Keratinocyte (primary cell): ENCODE measurements around the gene KCNJ3. TPM values are rescaled to one million over a fixed set of nuclear protein-coding genes. Genes with fewer than 3 reads are reported as not detected.

Experiments
- DNase-seq: peaks from one replicate; pipeline ENCODE4 v3.0.0-alpha.2; 2011; ENCODE audit warnings: low read depth, missing footprints, low spot score
- FAIRE-seq: peaks from 2 replicates; lab custom pipeline; 2011; peaks lifted over from hg19 to GRCh38; lab: Jason Lieb, UNC
- H2AFZ ChIP-seq: 2 replicates; pipeline ENCODE4 v1.6.0; 2012; ENCODE audit warnings: low read length, control low read depth, inconsistent platforms; ENCODE audit not compliant: control insufficient read depth
- H3K27ac ChIP-seq: 2 replicates; pipeline ENCODE4 v1.5.1; 2011; ENCODE audit warnings: low read length; ENCODE audit not compliant: control insufficient read depth, insufficient read depth
- H3K27me3 ChIP-seq: 3 replicates; pipeline ENCODE4 v1.6.0; 2011; ENCODE audit warnings: low read length; ENCODE audit not compliant: control insufficient read depth, insufficient read depth; ENCODE audit errors: extremely low read depth
- H3K36me3 ChIP-seq, 2 experiments: 2 replicates in 1 of 2; 3 replicates in 1 of 2; pipeline ENCODE4 v1.5.1; 2011; ENCODE audit warnings: low read length in 2 of 2, mild to moderate bottlenecking in 1 of 2; ENCODE audit not compliant: control insufficient read depth in 2 of 2, insufficient read depth in 2 of 2; ENCODE audit errors: extremely low read depth in 1 of 2
- H3K4me1 ChIP-seq: 3 replicates; pipeline ENCODE4 v1.5.1; 2011; ENCODE audit warnings: low read length; ENCODE audit not compliant: control insufficient read depth, insufficient read depth; ENCODE audit errors: extremely low read depth
- H3K4me2 ChIP-seq: 3 replicates; pipeline ENCODE4 v1.6.0; 2011; ENCODE audit warnings: low read depth, low read length; ENCODE audit not compliant: control insufficient read depth, insufficient read depth; ENCODE audit errors: extremely low read depth
- H3K4me3 ChIP-seq, 3 experiments: fragments of 200-600 bp in 1 of 3; sonication (generic) in 1 of 3; 2 replicates in 2 of 3; 3 replicates in 1 of 3; pipeline ENCODE4 v1.5.1; 2011 to 2016; ENCODE audit warnings: low read length in 3 of 3, mild to moderate bottlenecking in 3 of 3, control low read depth in 2 of 3, inconsistent platforms in 1 of 3, low read depth in 1 of 3, mixed read lengths in 1 of 3, mixed run types in 1 of 3, moderate library complexity in 1 of 3; ENCODE audit not compliant: control insufficient read depth in 2 of 3, insufficient read depth in 2 of 3; ENCODE audit errors: extremely low read depth in 1 of 3
- H3K79me2 ChIP-seq: 2 replicates; pipeline ENCODE4 v1.6.0; 2012; ENCODE audit warnings: low read length; ENCODE audit not compliant: control insufficient read depth, insufficient read depth
- H3K9ac ChIP-seq: 3 replicates; pipeline ENCODE4 v1.6.0; 2011; ENCODE audit warnings: low read length; ENCODE audit not compliant: control insufficient read depth, insufficient read depth; ENCODE audit errors: extremely low read depth
- H3K9me1 ChIP-seq: 3 replicates; pipeline ENCODE4 v1.6.0; 2011; ENCODE audit warnings: low read length; ENCODE audit not compliant: control insufficient read depth, insufficient read depth; ENCODE audit errors: extremely low read depth
- H3K9me3 ChIP-seq: 2 replicates; pipeline ENCODE4 v1.5.1; 2012; ENCODE audit warnings: low read depth, low read length; ENCODE audit not compliant: control insufficient read depth
- H4K20me1 ChIP-seq: 3 replicates; pipeline ENCODE4 v1.6.0; 2011; ENCODE audit warnings: low read length; ENCODE audit not compliant: control insufficient read depth, insufficient read depth; ENCODE audit errors: extremely low read depth
- EZH2 ChIP-seq: IDR thresholded peaks from one replicate; pipeline ENCODE4 v1.6.1; 2012; ENCODE audit warnings: inconsistent platforms, mild to moderate bottlenecking, low read length, moderate library complexity
- dilution Hi-C: fragments of 300-500 bp; cut with MboI; formaldehyde crosslinking; loops from one replicate; pipeline ENCODE4 v1.7.0; 2020; ENCODE audit warnings: low sequenced_read_pairs; ENCODE audit not compliant: extremely low pct_ligation_motif_present
- polyA plus RNA-seq, 5 experiments: library from polyadenylated mRNA; depleted of rRNA in 3 of 5; stranded (reverse) in 3 of 5; stranded (forward) in 1 of 5; unstranded in 1 of 5; fragments of >200 nt; gene quantifications; 1 replicate in 1 of 5; 2 replicates in 3 of 5; 3 replicates in 1 of 5; pipeline versions ENCODE4 v1.2.1 to v1.2.3, GENCODE V29; 2011 to 2012; ENCODE audit warnings: missing spikeins in 2 of 5, low read depth in 1 of 5, low replicate concordance in 1 of 5
- TF ChIP-seq, protein P1 (sequence below), 3 experiments: IDR thresholded peaks in 1 of 3; conservative IDR thresholded peaks in 1 of 3; optimal IDR thresholded peaks in 1 of 3; 2 replicates in 2 of 3; 3 replicates in 1 of 3; pipeline versions ENCODE3 to v1.5.1; 2011; ENCODE audit warnings: low read length in 3 of 3, mild to moderate bottlenecking in 3 of 3, moderate library complexity in 2 of 3, control low read depth in 1 of 3, inconsistent platforms in 1 of 3; ENCODE audit not compliant: insufficient read depth in 2 of 3; ENCODE audit errors: extremely low read depth in 1 of 3

The KCNJ3 gene
- polyA plus RNA-seq, 1 donor (not counting 4 experiments of a cell fraction or from before 2014, with no cell fraction given) = not detected

DNA sequence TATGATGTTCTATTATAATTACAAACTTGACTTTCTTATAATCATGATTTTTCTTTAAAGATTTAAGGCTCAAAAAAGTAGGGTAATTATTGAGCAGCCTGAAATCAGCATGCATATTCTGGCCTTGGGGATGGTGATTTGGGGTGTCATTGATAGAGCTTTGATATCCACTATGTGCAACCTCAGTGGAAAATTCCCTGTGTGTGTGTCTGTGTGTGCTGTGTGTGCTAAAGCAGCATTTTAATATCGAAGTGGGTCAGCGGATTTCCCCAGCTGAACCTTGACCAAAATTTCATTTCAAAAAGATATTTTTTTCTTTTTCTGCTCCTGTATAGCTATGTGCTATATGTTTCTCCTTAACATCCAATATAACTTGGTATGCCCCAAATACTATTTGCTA lies 11.6 kb downstream of the KCNJ3 start:
- DNase-seq (no peak), FAIRE-seq (no peak)
- Histone ChIP-seq H4K20me1 (no peaks in the 10 kb centered on the region), H3K79me2 (no peaks in the 10 kb centered on the region), H3K27me3 (no peaks in the 10 kb centered on the region), H3K27ac (no peak overlapping the region), H3K4me3 (no peak overlapping the region), H3K9ac (no peak overlapping the region), H3K4me2 (no peak overlapping the region), H3K36me3 (no peaks in the 10 kb centered on the region), H3K4me1 (no peaks in the 10 kb centered on the region), H2AFZ (no peak overlapping the region), H3K9me1 (no peaks in the 10 kb centered on the region), H3K9me3 (no peaks in the 10 kb centered on the region)
- no peak for TF ChIP-seq EZH2
- TF ChIP-seq, protein P1, sequence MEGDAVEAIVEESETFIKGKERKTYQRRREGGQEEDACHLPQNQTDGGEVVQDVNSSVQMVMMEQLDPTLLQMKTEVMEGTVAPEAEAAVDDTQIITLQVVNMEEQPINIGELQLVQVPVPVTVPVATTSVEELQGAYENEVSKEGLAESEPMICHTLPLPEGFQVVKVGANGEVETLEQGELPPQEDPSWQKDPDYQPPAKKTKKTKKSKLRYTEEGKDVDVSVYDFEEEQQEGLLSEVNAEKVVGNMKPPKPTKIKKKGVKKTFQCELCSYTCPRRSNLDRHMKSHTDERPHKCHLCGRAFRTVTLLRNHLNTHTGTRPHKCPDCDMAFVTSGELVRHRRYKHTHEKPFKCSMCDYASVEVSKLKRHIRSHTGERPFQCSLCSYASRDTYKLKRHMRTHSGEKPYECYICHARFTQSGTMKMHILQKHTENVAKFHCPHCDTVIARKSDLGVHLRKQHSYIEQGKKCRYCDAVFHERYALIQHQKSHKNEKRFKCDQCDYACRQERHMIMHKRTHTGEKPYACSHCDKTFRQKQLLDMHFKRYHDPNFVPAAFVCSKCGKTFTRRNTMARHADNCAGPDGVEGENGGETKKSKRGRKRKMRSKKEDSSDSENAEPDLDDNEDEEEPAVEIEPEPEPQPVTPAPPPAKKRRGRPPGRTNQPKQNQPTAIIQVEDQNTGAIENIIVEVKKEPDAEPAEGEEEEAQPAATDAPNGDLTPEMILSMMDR (optimal IDR thresholded peaks at IDR 0.05 in 1 of 3, IDR thresholded peaks at IDR 0.05 in 1 of 3, conservative IDR thresholded peaks at IDR 0.05 in 1 of 3; ENCODE audit: extremely low read depth in 1 of 3, insufficient read depth in 2 of 3, low read length in 3 of 3) = no peak
- dilution Hi-C loops = no loop called here

DNA sequence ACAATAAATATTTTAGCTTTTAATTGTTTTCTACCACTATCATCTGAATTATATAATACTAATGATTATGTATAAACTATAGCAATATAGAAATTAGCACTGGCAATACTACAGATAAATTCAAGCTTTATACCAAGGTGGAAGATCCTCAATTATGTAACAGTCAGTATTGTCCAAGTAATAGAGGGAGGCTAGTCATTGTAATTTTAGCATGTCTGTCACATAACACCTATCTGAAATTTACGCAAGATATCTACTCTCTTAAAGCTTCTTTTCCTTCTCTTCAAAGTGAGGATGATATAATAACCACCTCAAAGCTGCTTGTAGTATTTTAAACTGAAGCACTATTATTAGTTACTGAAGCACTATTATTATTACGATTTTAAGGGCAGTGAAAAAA lies 12.2 kb downstream of the KCNJ3 start:
- TF ChIP-seq, protein P1 (optimal IDR thresholded peaks at IDR 0.05 in 1 of 3, IDR thresholded peaks at IDR 0.05 in 1 of 3, conservative IDR thresholded peaks at IDR 0.05 in 1 of 3; ENCODE audit: extremely low read depth in 1 of 3, insufficient read depth in 2 of 3, low read length in 3 of 3) = no peak
- TF ChIP-seq EZH2 = no peak
- FAIRE-seq (no peak), DNase-seq (no peak)
- H2AFZ ChIP-seq = no peak overlapping the region
- no peak overlapping the region for H3K4me2 ChIP-seq
- no peak overlapping the region for H3K27ac ChIP-seq
- H3K27me3 ChIP-seq = no peaks in the 10 kb centered on the region
- no peaks in the 10 kb centered on the region for H3K4me1 ChIP-seq
- dilution Hi-C loops = no loop called here
- H3K36me3 ChIP-seq = no peaks in the 10 kb centered on the region
- H3K9ac ChIP-seq = no peak overlapping the region
- H3K4me3 ChIP-seq = no peak overlapping the region
- H3K9me1 ChIP-seq = no peaks in the 10 kb centered on the region
- no peaks in the 10 kb centered on the region for H4K20me1 ChIP-seq
- no peaks in the 10 kb centered on the region for H3K79me2 ChIP-seq
- no peaks in the 10 kb centered on the region for H3K9me3 ChIP-seq
